RWPE2 (cell line): ENCODE results near the gene PSME3.

Experiments used
- ATAC-seq: fragments of 200-7000 bp; cut with Tn5 transposase; 3 replicates; pipeline ENCODE4 v1.9.1; 2021; ENCODE audit warnings: low read depth
- DNase-seq: peaks from one replicate; pipeline ENCODE4 v3.0.0-alpha.2; 2020; ENCODE audit warnings: low spot score
- H3K27ac ChIP-seq: fragments of 450-650 bp; 2 replicates; pipeline ENCODE4 v1.5.1; 2017; ENCODE audit warnings: mild to moderate bottlenecking; ENCODE audit not compliant: poor library complexity, severe bottlenecking
- H3K27me3 ChIP-seq: fragments of 250-450 bp; sonication (Bioruptor Pico); 2 replicates; pipeline ENCODE4 v1.5.1; 2021; ENCODE audit warnings: mild to moderate bottlenecking, moderate library complexity; ENCODE audit not compliant: insufficient read depth, poor library complexity, severe bottlenecking
- H3K36me3 ChIP-seq: fragments of 250-450 bp; sonication (Bioruptor Pico); 2 replicates; pipeline ENCODE4 v1.5.1; 2020; ENCODE audit warnings: low read depth, mild to moderate bottlenecking, moderate library complexity
- H3K4me1 ChIP-seq: fragments of 250-450 bp; sonication (Bioruptor Pico); 2 replicates; pipeline ENCODE4 v1.5.1; 2021; ENCODE audit warnings: mild to moderate bottlenecking, moderate library complexity; ENCODE audit not compliant: insufficient read depth, poor library complexity, severe bottlenecking
- H3K4me3 ChIP-seq: fragments of 250-450 bp; sonication (Bioruptor Pico); 2 replicates; pipeline ENCODE4 v1.5.1; 2021; ENCODE audit warnings: mild to moderate bottlenecking, moderate library complexity; ENCODE audit not compliant: severe bottlenecking
- H3K9me3 ChIP-seq: fragments of 250-450 bp; sonication (Bioruptor Pico); 2 replicates; pipeline ENCODE4 v1.5.1; 2021; ENCODE audit warnings: mild to moderate bottlenecking, moderate library complexity; ENCODE audit not compliant: severe bottlenecking
- TF ChIP-seq, protein P1 (sequence below): fragments of 450-650 bp; IDR thresholded peaks from one replicate; pipeline ENCODE4 v1.5.1; 2017; ENCODE audit warnings: mild to moderate bottlenecking, moderate library complexity; ENCODE audit not compliant: poor library complexity, severe bottlenecking

The PSME3 gene

GRCh38 chr17:42832934-42833766, at the start of gene PSME3:
Gene PSME3, plus strand, starts transcription at chr17:42833397. Its CDS starts 235 bp downstream, at chr17:42833632.
- peak within 1 kb of the TSS; percentile 50 for H3K27ac ChIP-seq
- peak; percentile 87 for ATAC-seq
- peaks cover 12% of the 10 kb centered on the region for H3K4me1 ChIP-seq

DNA sequence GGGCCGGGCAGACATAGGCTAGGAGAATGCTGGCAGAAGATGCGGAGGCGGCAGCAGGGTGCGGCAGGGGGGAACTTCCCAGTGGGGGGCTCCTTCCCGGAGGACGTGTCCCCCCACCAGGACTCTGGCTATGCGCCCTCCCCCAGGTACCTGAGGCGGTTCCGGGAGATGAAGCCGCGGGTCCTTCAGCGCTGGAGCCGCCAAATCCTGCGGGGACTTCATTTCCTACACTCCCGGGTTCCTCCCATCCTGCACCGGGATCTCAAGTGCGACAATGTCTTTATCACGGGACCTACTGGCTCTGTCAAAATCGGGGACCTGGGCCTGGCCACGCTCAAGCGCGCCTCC, 49.4 kb upstream of the PSME3 start:
- Histone ChIP-seq H3K36me3 (peaks cover 10% of the 10 kb centered on the region), H3K9me3 (no peaks in the 10 kb centered on the region), H3K4me3 (no peak overlapping the region), H3K4me1 (peaks cover 14% of the 10 kb centered on the region), H3K27ac (peak overlapping the region; percentile 84), H3K27me3 (no peaks in the 10 kb centered on the region)
- TF ChIP-seq, protein P1, sequence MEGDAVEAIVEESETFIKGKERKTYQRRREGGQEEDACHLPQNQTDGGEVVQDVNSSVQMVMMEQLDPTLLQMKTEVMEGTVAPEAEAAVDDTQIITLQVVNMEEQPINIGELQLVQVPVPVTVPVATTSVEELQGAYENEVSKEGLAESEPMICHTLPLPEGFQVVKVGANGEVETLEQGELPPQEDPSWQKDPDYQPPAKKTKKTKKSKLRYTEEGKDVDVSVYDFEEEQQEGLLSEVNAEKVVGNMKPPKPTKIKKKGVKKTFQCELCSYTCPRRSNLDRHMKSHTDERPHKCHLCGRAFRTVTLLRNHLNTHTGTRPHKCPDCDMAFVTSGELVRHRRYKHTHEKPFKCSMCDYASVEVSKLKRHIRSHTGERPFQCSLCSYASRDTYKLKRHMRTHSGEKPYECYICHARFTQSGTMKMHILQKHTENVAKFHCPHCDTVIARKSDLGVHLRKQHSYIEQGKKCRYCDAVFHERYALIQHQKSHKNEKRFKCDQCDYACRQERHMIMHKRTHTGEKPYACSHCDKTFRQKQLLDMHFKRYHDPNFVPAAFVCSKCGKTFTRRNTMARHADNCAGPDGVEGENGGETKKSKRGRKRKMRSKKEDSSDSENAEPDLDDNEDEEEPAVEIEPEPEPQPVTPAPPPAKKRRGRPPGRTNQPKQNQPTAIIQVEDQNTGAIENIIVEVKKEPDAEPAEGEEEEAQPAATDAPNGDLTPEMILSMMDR: no peak
- DNase-seq (no peak), ATAC-seq (no peak)

More at GRCh38 chr17:42832934-42833766, at the start of gene PSME3:
- Histone ChIP-seq H3K4me3 (peak within 1 kb of the TSS; percentile 69), H3K36me3 (peaks cover 40% of the 10 kb centered on the region), H3K9me3 (no peaks in the 10 kb centered on the region), H3K27me3 (no peaks in the 10 kb centered on the region)
- TF ChIP-seq, protein P1: no peak
- peak; percentile 85 for DNase-seq

DNA sequence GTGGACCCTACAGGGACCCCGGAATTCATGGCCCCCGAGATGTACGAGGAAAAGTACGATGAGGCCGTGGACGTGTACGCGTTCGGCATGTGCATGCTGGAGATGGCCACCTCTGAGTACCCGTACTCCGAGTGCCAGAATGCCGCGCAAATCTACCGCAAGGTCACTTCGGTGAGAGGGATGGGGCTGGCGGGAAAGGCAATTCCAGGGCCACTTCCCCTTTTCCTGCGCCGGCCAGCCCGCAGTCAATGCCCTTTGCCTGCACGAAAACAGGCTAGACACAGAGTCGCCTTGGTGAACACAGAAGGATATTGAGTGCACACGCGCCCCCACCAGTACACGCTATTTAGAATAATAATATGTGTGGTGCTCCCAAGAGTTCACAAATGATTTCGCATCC, 48.8 kb upstream of the PSME3 start:
- no peak for ATAC-seq
- TF ChIP-seq, protein P1: no peak
- H3K36me3 ChIP-seq: peaks cover 3% of the 10 kb centered on the region
- peaks cover 14% of the 10 kb centered on the region for H3K4me1 ChIP-seq
- H3K27ac ChIP-seq: peak overlapping the region; percentile 84
- H3K27me3 ChIP-seq: no peaks in the 10 kb centered on the region
- no peaks in the 10 kb centered on the region for H3K9me3 ChIP-seq
- no peak for DNase-seq
- H3K4me3 ChIP-seq: no peak overlapping the region

DNA sequence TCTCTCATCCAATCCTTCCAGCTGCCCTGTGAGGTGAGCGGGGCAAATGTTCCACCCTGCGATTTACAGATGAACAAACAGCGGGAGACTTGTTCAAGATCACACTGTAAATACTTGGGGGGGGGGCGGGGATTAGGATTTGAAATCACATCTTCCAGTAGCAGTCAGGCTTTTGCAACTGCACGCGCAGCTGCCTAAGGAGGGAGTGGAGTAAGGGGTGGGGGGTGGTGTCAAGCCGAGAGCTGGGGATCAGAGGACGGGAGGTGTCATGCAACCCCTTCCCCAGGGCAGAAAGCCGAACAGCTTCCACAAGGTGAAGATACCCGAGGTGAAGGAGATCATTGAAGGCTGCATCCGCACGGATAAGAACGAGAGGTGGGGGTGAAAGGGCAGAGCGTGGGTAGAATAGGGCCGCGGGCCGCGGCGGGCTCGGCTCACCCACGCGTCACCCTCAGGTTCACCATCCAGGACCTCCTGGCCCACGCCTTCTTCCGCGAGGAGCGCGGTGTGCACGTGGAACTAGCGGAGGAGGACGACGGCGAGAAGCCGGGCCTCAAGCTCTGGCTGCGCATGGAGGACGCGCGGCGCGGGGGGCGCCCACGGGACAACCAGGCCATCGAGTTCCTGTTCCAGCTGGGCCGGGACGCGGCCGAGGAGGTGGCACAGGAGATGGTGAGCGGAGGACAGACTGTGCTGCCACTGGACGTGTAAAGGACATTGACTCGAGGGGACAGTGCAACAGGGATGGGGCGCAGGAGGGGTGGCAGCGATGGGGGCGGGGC, 48.2 kb upstream of the PSME3 start:
- Histone ChIP-seq H3K9me3 (no peaks in the 10 kb centered on the region), H3K4me3 (no peak overlapping the region), H3K27ac (no peak overlapping the region), H3K4me1 (peaks cover 14% of the 10 kb centered on the region), H3K27me3 (no peaks in the 10 kb centered on the region), H3K36me3 (no peaks in the 10 kb centered on the region)
- ATAC-seq (no peak), DNase-seq (no peak)
- TF ChIP-seq, protein P1: no peak

GRCh38 chr17:42787266-42787665, 45.9 kb upstream of the PSME3 start:
- TF ChIP-seq, protein P1: no peak
- no peak overlapping the region for H3K4me3 ChIP-seq
- peaks cover 14% of the 10 kb centered on the region for H3K4me1 ChIP-seq
- DNase-seq (no peak), ATAC-seq (no peak)
- H3K36me3 ChIP-seq: no peaks in the 10 kb centered on the region
- no peaks in the 10 kb centered on the region for H3K9me3 ChIP-seq
- H3K27me3 ChIP-seq: no peaks in the 10 kb centered on the region
- no peak overlapping the region for H3K27ac ChIP-seq
